Spleen (tissue), 7 donors: ENCODE measurements around the gene ZNF275.

Source experiments
- POLR2AphosphoS5 ChIP-seq, 3 donors: sonication (generic); formaldehyde crosslinking; IDR thresholded peaks; one replicate each; pipeline ENCODE4 v1.5.1; 2017; ENCODE audit warnings: antibody characterized with exemption in 3 of 3
- TF ChIP-seq, protein P1 (sequence below), 11 experiments: fragments of 200-600 bp in 7 of 11; fragments of 450-650 bp in 4 of 11; sonication (generic) in 4 of 11; IDR thresholded peaks in 8 of 11; conservative IDR thresholded peaks in 3 of 11; 1 replicate in 7 of 11; 2 replicates in 4 of 11; pipeline versions ENCODE4 v1.4.0 to v1.8.0; 2016 to 2021; ENCODE audit warnings: antibody characterized with exemption in 11 of 11, inconsistent platforms in 4 of 11, mild to moderate bottlenecking in 1 of 11
- donor health status: DM: no; HTN: no; CAD: no; lungs with moderate emphysema.
- donor health status: DM: no; HTN: no; CAD: no.
- donor health status: DM: no; HTN: no; CAD: no.

DNA sequence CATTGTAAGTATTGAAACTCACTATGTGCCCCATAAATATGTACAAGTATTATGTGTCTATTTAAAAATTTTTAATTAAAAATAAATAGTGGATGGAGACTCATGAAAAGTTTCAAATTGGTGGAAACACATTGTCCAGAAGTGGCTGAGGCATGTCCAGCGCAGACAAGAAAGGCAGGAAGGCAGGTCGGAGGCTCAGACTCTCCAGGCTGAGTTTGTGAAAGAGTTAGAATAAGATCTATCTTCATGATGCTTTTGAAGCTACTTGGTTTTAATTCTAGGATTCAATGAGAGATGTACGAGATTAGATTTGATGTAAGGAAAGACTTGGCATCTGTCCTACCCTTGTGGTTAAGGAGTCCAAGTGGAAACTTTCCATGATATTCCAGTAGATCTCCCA is 32.2 kb upstream of the ZNF275 start:
- TF ChIP-seq, protein P1, sequence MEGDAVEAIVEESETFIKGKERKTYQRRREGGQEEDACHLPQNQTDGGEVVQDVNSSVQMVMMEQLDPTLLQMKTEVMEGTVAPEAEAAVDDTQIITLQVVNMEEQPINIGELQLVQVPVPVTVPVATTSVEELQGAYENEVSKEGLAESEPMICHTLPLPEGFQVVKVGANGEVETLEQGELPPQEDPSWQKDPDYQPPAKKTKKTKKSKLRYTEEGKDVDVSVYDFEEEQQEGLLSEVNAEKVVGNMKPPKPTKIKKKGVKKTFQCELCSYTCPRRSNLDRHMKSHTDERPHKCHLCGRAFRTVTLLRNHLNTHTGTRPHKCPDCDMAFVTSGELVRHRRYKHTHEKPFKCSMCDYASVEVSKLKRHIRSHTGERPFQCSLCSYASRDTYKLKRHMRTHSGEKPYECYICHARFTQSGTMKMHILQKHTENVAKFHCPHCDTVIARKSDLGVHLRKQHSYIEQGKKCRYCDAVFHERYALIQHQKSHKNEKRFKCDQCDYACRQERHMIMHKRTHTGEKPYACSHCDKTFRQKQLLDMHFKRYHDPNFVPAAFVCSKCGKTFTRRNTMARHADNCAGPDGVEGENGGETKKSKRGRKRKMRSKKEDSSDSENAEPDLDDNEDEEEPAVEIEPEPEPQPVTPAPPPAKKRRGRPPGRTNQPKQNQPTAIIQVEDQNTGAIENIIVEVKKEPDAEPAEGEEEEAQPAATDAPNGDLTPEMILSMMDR (IDR thresholded peaks at IDR 0.05 in 8 of 11, conservative IDR thresholded peaks at IDR 0.05 in 3 of 11), result no peak
- TF ChIP-seq POLR2AphosphoS5 (IDR thresholded peaks at IDR 0.05), result no peak
